GM12875 (cell line): ENCODE data around the gene FOXJ1.

Source experiments
- H3K4me3 ChIP-seq: one replicate; pipeline ENCODE4 v1.5.1; 2011; ENCODE audit warnings: low read depth, low read length, control low read depth
- CTCF ChIP-seq: IDR thresholded peaks from 2 replicates; pipeline ENCODE4 v1.5.1; 2011; ENCODE audit warnings: low read depth, mild to moderate bottlenecking, control low read depth, inconsistent platforms, low read length, moderate library complexity, borderline replicate concordance; ENCODE audit not compliant: insufficient read depth

FOXJ1 gene

GRCh38 chr17:76104140-76104895 is 36.7 kb downstream of the FOXJ1 start:
- peak overlapping the region; percentile 88 for H3K4me3 ChIP-seq
- no peak for TF ChIP-seq CTCF

GRCh38 chr17:76103274-76104139 is 37.5 kb downstream of the FOXJ1 start, which contains the start of gene EXOC7:
TSS of gene EXOC7 (minus strand) at chr17:76103787. CDS start at chr17:76103692, 95 bp downstream.
- peak within 1 kb of the TSS; percentile 88 for H3K4me3 ChIP-seq
- TF ChIP-seq CTCF: no peak

GRCh38 chr17:76102944-76103273 is 38.1 kb downstream of the FOXJ1 start:
- TF ChIP-seq CTCF: no peak
- H3K4me3 ChIP-seq: peak overlapping the region; percentile 88

- TF ChIP-seq CTCF: no peak
- no peak overlapping the region for H3K4me3 ChIP-seq
These were observed 43.2 kb downstream of the FOXJ1 start for GRCh38 chr17:76097716-76098295.

- no peak for TF ChIP-seq CTCF
These were observed 45.1 kb downstream of the FOXJ1 start for GRCh38 chr17:76095943-76096342.

GRCh38 chr17:76094046-76094445 is 47.0 kb downstream of the FOXJ1 start:
- no peak for TF ChIP-seq CTCF
- no peak overlapping the region for H3K4me3 ChIP-seq

More at GRCh38 chr17:76095943-76096342, 45.1 kb downstream of the FOXJ1 start:
- no peak overlapping the region for H3K4me3 ChIP-seq
